Right lobe of liver (tissue), 4 donors: ENCODE measurements around the gene FCGR2B.
"Not testable (repeated sequence)": the region's sequence is repeated elsewhere in the genome, so short reads cannot be mapped to it uniquely, and the experiment has no call there.

ENCODE experiments used
- POLR2A ChIP-seq: fragments of 450-650 bp; IDR thresholded peaks from one replicate; pipeline ENCODE4 v1.6.1; 2017; ENCODE audit warnings: antibody characterized with exemption, mild to moderate bottlenecking
- TF ChIP-seq, protein P1 (sequence below), 4 donors: fragments of 200-600 bp in 3 of 4; fragments of 450-650 bp in 1 of 4; IDR thresholded peaks; one replicate each; pipeline versions ENCODE4 v1.5.1 to v1.8.0; 2016 to 2022; ENCODE audit warnings: antibody characterized with exemption in 4 of 4, mild to moderate bottlenecking in 2 of 4
- donor health status: DM: no; HTN: no; CAD: no.
- donor health status: DM: no; HTN: no; CAD: no.
- donor health status: DM: no; HTN: yes; CAD: no.

GRCh38 chr1:161636189-161636782 is 26.7 kb upstream of the FCGR2B start:
- TF ChIP-seq, protein P1, sequence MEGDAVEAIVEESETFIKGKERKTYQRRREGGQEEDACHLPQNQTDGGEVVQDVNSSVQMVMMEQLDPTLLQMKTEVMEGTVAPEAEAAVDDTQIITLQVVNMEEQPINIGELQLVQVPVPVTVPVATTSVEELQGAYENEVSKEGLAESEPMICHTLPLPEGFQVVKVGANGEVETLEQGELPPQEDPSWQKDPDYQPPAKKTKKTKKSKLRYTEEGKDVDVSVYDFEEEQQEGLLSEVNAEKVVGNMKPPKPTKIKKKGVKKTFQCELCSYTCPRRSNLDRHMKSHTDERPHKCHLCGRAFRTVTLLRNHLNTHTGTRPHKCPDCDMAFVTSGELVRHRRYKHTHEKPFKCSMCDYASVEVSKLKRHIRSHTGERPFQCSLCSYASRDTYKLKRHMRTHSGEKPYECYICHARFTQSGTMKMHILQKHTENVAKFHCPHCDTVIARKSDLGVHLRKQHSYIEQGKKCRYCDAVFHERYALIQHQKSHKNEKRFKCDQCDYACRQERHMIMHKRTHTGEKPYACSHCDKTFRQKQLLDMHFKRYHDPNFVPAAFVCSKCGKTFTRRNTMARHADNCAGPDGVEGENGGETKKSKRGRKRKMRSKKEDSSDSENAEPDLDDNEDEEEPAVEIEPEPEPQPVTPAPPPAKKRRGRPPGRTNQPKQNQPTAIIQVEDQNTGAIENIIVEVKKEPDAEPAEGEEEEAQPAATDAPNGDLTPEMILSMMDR (IDR thresholded peaks at IDR 0.05): not testable (repeated sequence)
- TF ChIP-seq POLR2A: not testable (repeated sequence)
